Stimulated activated CD4-positive, alpha-beta T cell treated with anti-CD3 and anti-CD28 coated beads, Interleukin-15, amount 100 ng/mL, for 48 hours (primary cell): Measurements from ENCODE around the gene REXO4.

Experiments
- DNase-seq, 2 donors: peaks; one replicate each; pipeline ENCODE4 v3.0.0-alpha.2; 2020; ENCODE audit warnings: low read depth in 2 of 2

The REXO4 gene

GRCh38 chr9:133369422-133369821, 48.4 kb downstream of the REXO4 start:
- no peak for DNase-seq

- no peak for DNase-seq
Observed at GRCh38 chr9:133368249-133368881, 49.4 kb downstream of the REXO4 start.

DNA sequence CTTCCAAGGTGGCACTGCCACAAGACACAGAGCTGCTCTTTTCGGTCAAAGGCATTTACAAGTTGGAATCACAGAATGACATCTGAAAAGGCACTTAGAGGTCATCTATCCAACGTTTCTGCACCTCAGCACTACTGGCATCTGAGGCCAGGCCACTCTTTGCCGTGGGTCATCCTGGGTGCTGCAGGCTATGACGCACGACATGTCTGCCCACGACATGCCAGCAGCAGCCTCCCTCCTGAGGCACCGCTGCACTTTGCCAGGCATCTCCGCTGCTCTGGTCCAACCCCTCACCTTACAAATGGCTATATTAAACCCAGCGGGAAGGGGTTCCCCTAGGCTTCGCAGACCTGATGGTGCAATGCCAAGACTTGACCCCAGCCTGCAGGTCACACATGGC, 50.0 kb downstream of the REXO4 start:
- DNase-seq: no peak

DNA sequence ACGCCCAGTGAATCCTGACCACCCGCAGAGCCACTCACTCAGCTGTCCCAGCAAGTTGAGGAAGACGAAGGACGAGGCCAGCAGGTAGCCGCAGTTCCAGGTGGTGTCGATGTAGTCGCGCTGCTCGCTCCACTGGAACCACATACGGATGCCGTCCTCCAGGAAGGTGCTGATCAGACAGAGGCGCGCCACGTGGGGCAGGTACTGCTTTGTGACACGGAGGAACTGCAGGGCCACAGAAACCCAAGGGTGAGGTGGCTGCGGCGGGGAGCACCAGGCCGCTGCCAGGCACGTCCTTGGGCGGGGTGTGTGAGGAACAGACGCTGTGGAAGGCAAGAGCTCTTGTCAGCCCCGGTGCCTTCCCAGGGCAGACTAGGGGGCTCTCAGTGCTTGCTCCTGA, 50.6 kb downstream of the REXO4 start:
- DNase-seq: no peak

GRCh38 chr9:133366435-133366834, 51.4 kb downstream of the REXO4 start:
- no peak for DNase-seq

DNA sequence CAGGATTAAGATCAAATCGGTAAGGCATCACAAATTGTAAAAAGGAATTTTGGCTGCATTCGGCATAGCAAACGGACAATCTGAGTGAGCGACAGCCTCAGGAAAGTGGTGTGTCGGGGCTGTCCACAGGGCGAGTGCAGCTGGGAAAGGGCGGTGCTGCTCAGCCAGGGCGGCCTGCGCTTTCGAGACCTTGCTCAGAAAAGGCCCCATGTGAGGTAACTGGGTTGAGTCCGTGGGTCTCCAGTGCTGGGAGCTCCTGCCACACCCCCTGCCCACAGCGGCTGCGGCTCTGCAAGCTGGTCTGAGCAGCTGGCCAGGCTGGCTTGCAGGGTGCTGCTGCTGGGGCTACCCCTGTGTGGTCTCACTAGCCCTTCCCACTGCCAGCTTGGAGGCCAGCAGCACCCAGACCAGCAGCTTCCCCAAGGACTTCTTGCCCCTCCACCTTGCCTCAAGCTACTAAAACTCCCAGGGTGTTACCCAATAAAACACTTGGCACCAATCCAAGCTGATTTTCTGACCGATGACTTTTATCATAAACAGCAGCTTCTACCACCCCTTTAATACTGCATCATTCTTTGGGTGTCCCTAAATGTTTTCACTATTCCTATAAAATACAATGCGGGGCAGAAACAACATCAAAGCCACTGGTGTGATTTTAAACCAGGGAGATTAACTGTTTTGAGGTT, 55.3 kb downstream of the REXO4 start:
- no peak for DNase-seq

DNA sequence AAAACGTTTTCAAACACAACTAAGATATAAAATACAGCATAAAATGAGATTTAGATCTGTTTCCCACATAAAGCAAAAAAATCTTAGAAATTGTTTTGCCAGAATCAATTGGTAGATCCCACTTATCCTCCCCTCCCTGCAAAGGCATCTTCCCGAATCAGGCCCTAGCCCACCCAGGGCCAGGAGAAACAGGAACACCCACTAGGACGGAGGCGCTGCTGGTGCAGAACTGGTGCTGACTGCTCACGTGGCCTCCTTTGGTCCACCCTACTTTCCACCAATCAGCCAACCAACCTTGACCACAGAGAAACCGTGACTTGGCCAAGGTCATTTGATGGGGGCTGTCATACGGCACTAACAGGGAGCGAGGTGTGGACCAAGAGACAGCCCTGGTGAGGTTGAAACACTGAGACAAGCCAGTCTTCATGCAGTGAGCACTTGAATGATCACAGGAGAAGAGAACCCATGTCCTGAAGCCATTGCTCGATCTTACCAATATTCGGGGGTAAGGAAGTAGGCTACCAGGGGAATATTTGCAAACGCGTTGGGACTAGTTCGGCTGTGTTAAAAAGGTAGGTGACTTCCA, 56.2 kb downstream of the REXO4 start:
- DNase-seq: no peak

DNA sequence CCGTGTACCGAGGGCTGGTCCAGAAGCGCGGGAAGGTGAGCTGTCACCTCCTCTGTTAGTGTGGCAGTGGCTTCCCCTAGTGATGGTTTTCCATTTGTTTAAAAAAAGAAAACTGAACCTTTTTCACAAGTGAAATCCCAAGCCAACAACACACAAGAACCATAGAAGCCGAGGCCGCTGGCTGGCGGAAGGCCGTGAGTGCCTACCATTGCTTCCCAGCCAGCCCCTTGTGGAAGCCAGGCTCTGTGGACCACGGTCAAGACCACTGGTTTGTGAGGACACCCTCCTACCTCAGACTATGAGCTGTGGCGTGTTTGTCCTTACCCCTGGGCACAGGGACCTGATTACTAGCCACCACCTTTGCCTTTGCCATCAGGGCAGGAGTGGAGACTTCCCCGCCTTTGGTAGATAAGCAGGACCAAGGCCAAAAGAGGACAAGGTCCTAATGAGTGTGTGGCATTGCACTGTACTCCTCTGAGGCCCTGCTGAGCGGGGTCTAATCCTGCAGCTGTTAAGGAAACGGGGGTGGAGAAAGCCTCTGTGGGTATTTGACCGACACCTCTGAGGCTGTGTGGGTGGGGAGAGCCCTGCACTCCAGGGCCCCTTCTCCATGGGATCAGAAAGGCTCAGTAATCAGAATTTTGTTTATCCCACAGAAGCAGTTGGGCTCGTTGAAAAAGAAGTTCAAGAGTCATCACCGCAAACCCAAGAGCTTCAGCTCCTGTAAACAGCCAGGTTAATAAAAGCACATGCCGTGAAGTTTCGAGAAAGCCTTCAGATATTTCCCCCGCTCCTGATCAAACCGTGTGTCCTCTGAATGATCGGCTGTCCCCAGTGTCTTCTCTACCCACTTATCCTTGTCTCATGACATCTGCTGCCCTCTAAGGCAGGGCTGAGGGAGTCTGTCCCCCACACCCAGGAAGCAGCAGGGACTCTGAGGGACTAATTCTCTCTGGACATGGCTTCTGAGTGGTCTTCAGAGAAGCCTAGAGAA, 57.1 kb downstream of the REXO4 start:
- no peak for DNase-seq

DNA sequence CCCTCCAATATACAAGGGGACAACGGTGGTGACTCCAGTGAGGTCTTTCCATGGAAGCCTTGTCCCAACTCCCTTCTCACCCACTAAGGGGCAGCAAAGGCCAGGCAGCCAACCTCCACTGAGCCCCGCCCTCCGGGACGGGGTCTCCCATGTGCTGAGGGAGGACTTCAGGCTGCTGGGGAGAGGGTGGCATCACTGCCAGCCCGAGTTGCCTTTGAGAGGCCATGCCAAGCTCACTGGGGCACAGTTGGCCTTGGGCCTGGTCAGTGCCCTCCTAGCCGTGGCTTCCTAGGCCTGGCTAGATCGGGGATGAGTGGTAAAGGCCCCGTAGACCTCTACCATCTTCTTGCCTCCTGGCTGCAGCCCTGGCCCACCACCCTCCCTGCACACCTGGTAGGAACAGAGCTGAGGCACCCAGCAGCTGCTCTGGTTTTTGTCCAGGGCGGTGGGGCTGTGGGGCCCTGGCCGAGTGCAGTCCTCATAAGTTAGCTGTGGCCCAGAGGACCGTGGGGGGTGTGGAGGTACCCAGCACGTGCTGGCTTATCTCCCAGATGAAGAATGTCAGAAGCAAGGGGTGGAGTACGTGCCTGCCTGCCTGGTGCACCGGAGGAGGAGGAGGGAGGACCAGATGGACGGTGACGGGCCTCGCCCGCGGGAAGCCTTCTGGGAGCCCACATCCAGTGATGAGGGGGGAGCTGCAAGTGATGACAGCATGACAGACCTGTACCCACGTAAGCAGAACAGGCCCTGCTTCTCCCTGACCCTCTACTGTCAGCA, 58.2 kb downstream of the REXO4 start:
- no peak for DNase-seq

DNA sequence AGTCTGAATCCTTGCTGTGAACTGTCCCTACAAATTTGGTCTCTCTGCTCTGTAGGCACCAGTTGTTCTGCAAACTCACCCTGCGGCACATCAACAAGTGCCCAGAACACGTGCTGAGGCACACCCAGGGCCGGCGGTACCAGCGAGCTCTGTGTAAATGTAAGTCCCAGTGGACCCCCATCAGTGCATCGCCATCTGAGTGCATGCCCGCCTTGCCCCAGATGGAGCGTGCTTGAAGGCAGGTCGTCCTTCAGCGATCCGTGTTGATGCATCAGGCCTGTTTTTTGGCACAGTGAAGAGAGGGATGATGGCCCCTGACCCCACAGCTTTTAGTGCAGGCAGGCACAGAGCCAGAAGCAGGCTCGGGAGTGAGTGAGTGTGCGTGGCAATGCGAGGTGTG, 60.2 kb downstream of the REXO4 start:
- DNase-seq: no peak

- peak; percentile 78 to 90 for DNase-seq
Observed at GRCh38 chr9:133356391-133357091, 61.3 kb downstream of the REXO4 start, which contains the start of the genes SURF1 and SURF2. Gene SURF1, minus strand, starts transcription at chr9:133356487. Its CDS starts 34 bp downstream, at chr9:133356453. Gene SURF2, plus strand, starts transcription at chr9:133356550. Its CDS starts 43 bp downstream, at chr9:133356593.
